ENCODE data around the gene JMJD8. TPM values are rescaled to one million over a fixed set of nuclear protein-coding genes. Genes with fewer than 3 reads are reported as not detected.

The JMJD8 gene
- total and polyA plus RNA-seq, 10 of the 15 experiments (the other 5 are each of a cell fraction or from before 2014, with no cell fraction given): 1.00 to 50.4 (median 30.7) TPM

GRCh38 chr16:707062-707538, 23.0 kb upstream of the JMJD8 start:
- Histone ChIP-seq H3K79me2 (ENCODE audit: control insufficient read depth, insufficient read depth, low read length) (no peaks in the 10 kb centered on the region), H3K27ac (ENCODE audit: control insufficient read depth, insufficient read depth) (no peak overlapping the region), H3K4me1 (ENCODE audit: control insufficient read depth, insufficient read depth, low read length) (no peaks in the 10 kb centered on the region), H4K20me1 (ENCODE audit: control insufficient read depth, insufficient read depth) (no peaks in the 10 kb centered on the region), H2AFZ (ENCODE audit: control insufficient read depth, low read depth, low read length) (no peak overlapping the region), H3K36me3 (ENCODE audit: control insufficient read depth in 2 of 2, insufficient read depth in 2 of 2, low read length in 1 of 2) (no peaks in the 10 kb centered on the region), H3K9me3 (replicated peaks; ENCODE audit: control insufficient read depth, insufficient read depth, low read length) (no peaks in the 10 kb centered on the region), H3K9ac (ENCODE audit: control insufficient read depth, insufficient read depth, low read length) (no peak overlapping the region), H3K4me2 (ENCODE audit: control insufficient read depth, insufficient read depth) (no peak overlapping the region), H3K27me3 (replicated peaks in 1 of 2; ENCODE audit: control insufficient read depth in 2 of 2, insufficient read depth in 2 of 2, low read length in 1 of 2) (peaks cover 0 to 9% of the 10 kb centered on the region in 2 experiments; a peak in 2 of 4 replicates), H3K4me3 (no peak overlapping the region)
- no peak for DNase-seq (ENCODE audit: low read depth, low spot score)
- RAD21 ChIA-PET (ENCODE audit: unreplicated experiment): no interaction called here
- in situ Hi-C loops (cut with MboI): no loop called here
- POLR2A ChIA-PET: no interaction called here
- 21% methylated on average over 14 of the region's 14 CpGs for WGBS (ENCODE audit: insufficient coverage, insufficient replicate concordance, low lambda C conversion rate, missing lambda C conversion rate)
- no peak for ATAC-seq
- no TSS peak for BruUV-seq (replicated peaks)
- FAIRE-seq: no peak
- SMC1A ChIA-PET (ENCODE audit: uncharacterized antibody, unreplicated experiment): no interaction called here
- intact Hi-C loops (cut with micrococcal nuclease; ENCODE audit: unreplicated experiment): no loop called here
- CTCF ChIA-PET: no interaction called here
- TF ChIP-seq STAT3 (IDR thresholded peaks at IDR 0.05; ENCODE audit: low read depth, low read length): no peak
- no peak for TF ChIP-seq WRNIP1 (IDR thresholded peaks at IDR 0.05; ENCODE audit: borderline replicate concordance, low read depth, low read length)
- TF ChIP-seq NBN (IDR thresholded peaks at IDR 0.05): no peak
- no peak for TF ChIP-seq YY1 (IDR thresholded peaks at IDR 0.05; ENCODE audit: low read depth, low read length)
- TF ChIP-seq ZNF622 (IDR thresholded peaks at IDR 0.05): no peak
- TF ChIP-seq SMC3 (IDR thresholded peaks at IDR 0.05; ENCODE audit: borderline replicate concordance, low read length): no peak
- no peak for TF ChIP-seq SKIL (IDR thresholded peaks at IDR 0.05; ENCODE audit: low read depth, poor library complexity, severe bottlenecking)
- TF ChIP-seq DPF2 (IDR thresholded peaks at IDR 0.05): no peak
- no peak for TF ChIP-seq RAD51 (IDR thresholded peaks at IDR 0.05)
- TF ChIP-seq SRF (IDR thresholded peaks at IDR 0.05; ENCODE audit: low read depth in 2 of 2, low read length in 2 of 2): no peak
- TF ChIP-seq ZNF592 (IDR thresholded peaks at IDR 0.05): no peak
- TF ChIP-seq MXI1 (IDR thresholded peaks at IDR 0.05; ENCODE audit: low read depth, low read length): no peak
- no peak for TF ChIP-seq RB1 (IDR thresholded peaks at IDR 0.05; ENCODE audit: borderline replicate concordance)
- no peak for TF ChIP-seq FOXM1 (IDR thresholded peaks at IDR 0.05; ENCODE audit: low read depth, low read length)
- no peak for TF ChIP-seq REST (IDR thresholded peaks at IDR 0.05; ENCODE audit: low read depth, low read length)
- TF ChIP-seq ZNF384 (IDR thresholded peaks at IDR 0.05; ENCODE audit: borderline replicate concordance, low read depth, low read length): no peak
- no peak for TF ChIP-seq SREBF2 (IDR thresholded peaks at IDR 0.05; ENCODE audit: low read length)
